HG03060 (cell line): ENCODE results near the gene OCA2.
"Not testable (repeated sequence)": the region's sequence is repeated elsewhere in the genome, so short reads cannot be mapped to it uniquely, and the experiment has no call there.

ENCODE experiments used
- ATAC-seq: cut with Tn5 transposase; IDR thresholded peaks from one replicate; pipeline ENCODE4 v1.9.1; 2021; ENCODE audit warnings: low read depth, moderate number of reproducible peaks; ENCODE audit not compliant: unreplicated experiment

Gene OCA2

DNA sequence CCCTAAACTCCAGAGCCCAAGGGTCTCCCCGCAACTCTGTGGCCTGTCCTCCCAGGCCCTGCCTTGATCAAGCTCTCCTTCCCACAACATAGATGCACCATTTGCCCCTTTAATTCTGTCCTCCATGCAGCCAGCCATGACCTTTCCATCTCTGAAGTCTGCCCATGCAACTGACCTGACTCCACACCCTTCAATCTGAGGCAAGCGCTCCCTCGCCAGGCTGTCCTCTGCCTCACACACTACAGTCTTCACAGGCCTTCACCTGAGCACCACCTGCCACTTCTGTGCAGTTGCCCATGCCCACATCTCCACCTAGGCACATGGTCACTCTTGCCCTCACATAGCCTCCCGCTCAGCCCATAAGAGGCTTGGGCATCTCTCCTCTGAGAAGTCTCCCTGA, 244.0 kb downstream of the OCA2 start:
- no peak for ATAC-seq

DNA sequence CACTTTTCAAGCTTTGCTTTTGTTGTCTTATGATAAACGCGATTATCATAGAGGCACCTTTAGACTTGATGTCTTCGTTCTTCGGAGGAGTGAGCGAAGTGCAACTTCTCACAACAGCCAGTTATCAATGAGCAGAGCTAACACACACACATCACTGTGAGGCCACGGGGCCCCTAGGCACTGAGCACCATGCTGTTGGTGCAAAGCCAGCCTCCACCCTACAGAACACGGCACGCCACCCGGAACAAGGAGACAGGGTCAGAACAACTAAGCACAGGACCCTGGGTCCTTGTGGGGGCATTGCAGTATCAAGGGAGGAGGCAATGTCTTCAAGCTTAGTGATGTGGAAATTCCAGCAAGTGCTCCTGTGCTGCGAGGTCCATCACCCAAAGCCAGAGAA, 244.5 kb downstream of the OCA2 start:
- no peak for ATAC-seq

DNA sequence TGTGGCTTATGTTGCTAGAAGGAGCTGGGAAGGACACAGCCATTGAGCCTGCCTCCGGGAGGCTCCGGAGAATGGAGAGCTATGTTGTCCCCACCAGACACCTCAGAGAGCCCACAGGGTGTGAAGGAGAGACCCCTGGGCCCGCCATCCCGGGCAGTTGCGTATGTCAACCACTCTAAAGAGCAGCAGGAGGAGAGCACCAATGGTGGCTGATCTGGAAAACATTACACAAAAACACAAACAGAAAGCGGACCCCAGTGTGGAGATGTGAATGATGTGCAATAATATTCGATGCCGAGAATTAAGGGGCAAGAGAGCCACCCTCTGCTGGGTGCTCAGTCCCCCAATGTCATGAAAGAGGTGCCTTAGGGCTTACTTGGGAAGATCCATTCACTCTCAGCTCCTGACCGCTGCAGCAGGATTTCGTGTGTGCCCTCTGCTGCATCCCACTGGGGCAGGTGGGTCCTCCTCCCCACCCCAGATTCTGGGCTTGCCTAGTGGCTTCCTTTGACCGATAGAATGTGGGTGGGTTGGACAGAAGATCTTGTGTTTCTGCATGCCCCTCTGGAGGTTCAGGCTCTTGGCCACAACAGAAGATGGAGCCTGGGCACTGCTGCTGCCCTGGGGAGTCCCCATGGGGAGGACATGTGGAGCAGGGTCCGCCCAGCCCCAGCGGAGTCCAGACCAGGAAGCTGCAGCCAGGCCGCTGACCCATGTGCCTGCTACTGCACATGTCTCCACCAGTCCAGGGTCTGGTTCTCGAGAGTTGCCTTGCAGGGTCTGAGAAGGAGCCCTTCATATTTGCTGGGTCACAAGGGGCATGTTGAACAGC, 245.3 kb downstream of the OCA2 start:
- ATAC-seq, result no peak

DNA sequence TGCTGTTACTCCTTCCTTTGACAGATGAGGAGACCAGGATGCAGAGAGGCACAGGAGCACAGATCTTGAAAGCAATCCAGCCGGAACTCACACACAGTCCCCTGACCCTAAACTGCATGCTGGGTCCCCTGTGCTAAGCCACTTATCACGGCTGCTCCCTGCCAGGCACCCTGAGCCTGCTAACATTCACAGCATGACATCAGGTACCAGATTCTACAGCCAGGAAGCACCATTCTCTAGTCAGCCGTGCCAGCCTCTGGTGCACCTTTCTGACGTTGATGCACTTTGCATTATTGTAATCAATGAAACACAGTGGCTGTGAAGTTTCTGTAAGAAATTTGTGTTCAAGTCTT, 247.3 kb downstream of the OCA2 start:
- no peak for ATAC-seq

DNA sequence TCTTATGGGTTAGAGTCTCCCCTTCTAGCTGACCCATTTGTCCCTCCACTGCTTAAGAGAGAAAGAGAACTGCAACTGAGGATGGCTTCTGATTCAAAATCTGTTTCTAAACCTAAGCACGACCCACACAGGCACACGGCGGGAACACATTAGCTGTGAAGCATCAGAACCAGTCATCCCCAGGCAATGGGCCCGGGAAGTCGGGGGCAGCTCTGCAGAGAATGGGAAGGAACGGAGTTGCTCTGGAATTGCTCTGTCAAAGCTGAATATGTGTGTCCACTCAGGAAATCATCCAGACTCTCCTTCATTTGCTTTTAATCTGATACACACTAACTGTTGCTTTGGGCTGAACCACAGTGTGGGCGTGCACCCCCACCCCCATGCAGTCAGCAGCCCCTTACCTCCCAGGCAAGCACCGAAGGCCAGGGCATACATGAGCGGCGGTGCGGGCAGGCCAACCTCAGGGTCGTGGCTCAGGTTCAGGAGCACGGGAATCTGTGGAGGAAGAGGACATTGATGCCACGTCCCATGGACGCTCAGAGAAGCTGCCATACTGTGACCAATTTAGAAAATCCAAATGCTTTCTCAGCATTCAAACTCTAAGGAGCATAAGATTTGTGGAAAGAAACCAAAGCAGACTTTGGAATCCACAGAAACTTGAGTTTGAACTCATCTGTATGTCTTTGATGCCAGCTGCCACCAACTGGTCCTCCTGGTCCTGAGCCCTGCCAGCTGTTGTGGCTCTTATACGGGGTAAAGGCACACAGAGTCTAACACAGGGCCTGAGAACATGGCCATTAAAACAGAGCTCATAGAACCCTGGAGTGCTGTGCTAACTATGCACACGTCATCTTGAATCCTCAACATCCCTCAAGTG, 247.9 kb downstream of the OCA2 start:
- no peak for ATAC-seq

DNA sequence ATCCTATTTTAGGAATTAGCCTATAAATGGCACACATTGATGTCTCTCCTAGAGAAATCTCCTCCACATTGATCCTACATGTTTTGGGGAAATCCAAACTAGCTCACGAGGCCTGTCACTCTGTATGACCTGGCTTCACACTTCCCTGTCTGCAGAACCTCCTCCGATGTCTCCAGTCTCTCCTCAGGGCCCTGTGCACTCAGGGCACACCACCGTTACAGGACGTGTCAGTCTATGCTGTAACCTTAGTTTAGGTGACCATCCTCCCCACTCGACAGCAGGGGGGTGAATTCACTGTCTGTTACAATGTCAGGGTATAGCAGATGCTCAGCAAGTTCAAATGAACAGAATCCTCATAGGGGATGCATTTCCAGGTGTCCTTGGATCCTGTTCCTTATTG, 249.1 kb downstream of the OCA2 start:
- no peak for ATAC-seq

DNA sequence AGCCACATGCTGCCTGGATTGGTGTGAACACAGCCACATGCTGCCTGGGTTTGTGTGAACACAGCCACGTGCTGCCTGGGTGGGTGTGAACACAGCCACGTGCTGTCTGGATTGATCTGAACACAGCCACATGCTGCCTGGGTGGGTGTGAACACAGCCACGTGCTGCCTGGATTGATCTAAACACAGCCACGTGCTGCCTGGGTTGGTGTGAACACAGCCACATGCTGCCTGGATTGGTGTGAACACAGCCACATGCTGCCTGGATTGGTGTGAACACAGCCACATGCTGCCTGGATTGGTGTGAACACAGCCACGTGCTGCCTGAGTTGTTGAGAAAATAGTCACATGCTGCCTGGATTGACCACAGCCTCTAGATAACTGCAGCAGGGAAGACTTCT, 250.2 kb downstream of the OCA2 start:
- not testable (repeated sequence) for ATAC-seq

DNA sequence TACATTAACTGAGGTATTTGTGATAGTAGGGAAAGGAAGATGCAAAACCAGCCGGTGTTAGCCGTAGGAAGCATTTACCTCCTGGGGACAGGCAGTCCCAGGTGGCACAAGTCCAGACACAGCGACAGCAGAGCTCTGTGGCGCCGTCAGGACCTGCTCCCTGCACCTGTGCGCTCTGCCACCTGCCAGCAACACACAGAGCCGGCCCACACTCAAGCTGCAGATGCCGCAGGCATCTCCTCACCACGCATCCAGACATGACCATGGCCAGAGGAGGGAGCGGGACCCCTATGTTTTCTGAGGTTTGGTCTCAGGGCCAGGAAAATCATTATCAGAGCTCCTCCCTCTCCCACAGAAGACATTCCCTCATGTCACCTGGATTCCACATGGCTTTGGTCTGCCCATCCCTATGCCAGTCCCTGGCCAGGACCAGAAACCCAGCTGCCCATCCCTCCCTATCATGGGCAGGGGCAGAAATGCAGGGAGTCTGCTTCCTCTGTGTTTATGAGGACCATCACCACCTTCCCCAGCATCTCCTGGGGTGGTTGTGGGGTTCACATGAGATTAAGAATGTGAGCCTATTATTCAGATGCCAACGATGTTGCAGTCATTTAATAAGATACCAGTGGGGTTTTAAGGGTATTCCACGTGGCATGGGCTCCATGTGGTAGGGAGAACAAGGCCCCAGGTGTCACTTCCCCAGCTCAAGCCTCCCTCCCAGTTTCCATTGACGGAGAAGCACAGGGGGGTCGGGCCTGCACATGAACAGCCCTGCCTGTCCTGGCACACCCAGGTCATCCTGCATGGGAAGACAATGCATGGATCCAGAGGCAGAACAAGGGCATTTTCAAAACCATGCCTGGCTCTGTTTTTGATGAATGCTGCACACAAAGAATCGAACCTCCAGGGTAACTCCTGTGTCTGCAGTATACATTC, 251.1 kb downstream of the OCA2 start:
- no peak for ATAC-seq

DNA sequence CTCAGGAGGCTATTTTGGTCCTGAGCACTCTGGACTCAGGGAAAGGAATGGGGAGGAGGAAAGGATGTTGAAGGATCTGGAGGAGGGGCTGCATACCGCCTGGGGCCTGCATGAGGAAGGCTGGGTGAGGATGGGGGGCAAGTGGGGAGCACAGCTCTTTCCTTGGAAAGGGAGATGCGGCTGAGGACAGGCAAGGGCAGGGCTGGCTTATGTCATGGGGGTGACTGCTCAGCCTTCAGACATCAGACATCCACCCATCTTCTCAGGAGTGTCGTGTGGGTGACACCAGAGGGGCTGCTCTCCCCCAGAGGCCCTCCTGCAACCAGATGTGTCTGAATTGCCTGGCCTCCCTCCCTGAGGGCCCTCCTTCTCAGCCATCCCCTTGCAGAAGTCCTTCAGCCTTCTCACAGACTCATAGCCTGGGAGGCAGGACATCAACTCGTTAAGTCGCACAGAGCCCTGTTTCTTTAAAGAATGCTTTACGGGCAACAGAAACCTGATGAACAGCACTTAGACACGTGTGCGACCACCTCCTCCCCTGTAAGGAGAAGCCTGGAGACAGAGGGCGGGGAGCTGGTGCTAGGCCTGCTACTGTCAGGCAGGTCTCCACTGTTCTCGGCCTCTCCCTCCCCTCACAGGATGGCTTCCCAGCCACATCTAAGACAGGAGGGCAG, 252.3 kb downstream of the OCA2 start:
- ATAC-seq, result no peak

DNA sequence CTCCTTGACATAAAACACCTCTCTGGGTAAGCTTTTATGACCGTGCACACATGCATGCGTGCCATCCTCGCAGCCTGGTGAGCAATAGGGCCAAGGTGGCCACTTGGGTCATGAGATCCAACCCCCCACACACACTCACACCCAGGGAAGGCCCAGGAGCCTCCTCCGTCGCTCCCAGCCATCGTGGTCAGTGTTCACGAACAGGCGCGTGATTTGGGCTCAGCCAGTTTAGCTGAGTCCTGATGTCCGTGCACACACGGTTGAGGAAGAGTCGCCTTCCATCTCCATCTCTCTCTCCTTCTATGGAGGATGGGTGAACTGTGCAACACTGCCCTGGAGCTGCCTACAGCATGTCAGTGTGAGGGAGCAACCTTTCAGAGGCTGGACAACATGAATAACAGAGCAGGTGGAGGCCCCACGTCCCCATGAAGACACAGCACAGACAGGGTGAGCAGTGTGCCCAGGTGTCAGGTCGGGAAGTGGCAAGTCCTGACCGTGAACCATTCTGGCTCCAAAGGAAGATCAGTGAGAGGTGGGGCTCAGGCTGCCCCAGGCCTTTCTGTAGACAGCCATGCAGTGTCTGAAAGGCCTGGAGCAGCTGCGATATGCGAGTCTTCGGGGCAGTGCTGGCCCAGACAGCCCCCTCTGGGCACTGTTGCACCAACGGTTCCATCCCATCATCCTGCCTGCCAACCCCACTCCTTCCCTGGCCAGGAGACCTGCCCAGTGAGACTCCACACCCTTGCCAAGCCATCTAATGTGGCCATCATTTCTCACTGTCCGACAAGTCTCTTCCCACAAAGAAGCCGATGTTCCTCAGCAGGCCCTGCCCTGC, 253.4 kb downstream of the OCA2 start:
- no peak for ATAC-seq

DNA sequence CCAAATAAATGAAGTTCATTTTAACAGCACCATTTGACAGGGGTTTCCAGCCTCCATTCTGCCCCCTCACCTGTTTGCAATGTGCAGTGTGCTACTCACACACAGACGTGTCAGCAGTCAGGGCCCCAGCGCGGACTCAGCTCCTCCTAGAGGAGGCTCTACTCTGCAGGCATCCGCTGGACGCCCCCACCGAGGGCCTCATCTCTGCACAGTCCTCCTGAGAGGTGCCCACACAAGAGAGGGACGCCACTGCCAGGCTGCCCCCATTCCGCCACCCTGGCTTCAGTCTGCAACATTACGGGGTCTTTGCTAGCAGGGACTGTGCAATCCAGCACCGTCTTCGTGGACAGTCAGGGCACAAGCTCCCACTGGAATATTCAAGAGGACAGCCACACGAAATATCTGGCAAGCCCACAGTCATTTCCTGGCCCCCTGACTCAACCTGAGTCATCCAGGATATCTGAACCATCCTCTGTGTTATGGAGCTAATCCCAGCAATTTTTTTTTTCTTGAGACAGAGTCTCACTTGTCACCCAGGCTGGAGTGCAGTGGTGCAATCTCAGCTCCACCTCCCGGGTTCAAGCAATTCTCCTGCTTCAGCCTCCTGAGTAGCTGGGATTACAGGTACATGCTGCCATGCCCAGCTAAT, 255.0 kb downstream of the OCA2 start:
- no peak for ATAC-seq

DNA sequence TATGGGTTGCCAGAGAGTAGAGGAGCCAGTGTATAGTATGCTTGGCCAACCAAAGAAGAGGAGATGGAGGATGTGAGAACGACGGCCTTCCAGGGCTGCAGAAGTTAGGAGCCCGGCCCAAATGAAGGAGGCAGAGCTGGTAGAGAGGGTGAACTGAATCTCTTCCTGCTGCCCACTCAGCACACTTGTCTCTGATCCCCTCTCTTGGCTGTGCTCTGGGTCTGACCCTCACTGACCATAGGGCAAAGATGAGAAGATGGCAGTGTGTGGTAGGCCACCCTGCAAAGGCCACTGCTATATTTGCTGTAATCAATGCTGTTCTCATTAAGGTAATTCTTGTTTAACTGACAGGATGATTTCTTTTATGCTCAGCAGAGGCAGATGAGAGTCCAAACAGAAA, 256.0 kb downstream of the OCA2 start:
- no peak for ATAC-seq

DNA sequence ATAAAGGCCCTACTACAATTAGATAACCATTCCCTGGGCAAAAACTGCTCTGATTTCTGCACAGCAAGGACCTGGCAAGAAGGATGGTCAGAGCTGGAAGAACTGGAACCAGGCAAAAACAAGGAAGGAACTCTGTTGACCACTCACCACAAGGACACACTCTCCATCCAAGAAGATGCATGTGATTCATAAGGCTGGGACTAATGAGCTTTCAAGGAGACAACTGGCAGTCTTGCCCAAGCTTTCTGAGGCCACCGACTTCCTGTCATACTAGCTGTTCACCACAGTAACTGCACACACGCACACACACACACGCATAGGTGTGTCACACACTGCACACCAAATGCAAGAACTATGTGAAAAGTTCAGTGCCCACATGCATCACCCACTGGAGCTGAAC, 256.6 kb downstream of the OCA2 start:
- no peak for ATAC-seq

DNA sequence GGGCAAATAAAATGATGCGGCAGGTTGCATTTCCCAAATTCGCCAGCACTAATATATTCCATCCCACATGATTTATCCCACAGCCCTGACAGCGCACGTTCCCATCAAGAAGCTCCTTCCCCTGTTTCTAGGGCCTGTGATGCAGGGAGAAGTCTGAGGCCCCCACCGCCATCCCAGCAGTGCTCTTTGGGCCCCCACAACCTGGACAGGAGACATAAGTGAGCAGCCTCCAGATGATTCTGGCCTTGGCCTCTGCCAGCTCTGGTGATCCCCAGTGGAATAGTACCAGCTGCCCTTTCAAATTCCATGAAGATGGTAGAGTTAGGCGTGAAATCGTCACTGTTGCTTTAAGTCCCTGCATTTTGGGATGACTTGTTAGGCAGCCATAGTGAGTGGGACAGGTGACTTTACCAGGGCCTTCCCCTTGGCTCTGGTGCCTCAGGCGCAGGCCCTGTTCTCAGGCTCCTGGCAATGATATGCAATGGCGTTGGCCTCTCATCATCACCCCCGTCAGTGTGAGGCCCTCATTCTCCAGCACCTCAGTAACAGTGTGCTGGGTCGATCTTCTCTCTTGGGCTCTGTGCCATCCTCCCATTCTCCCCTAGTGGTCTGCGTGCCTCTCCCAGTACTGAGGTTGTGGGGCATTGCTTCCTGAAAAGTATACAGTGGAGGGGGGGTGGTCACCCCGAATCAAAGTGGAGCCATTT, 263.7 kb downstream of the OCA2 start:
- ATAC-seq, result no peak

DNA sequence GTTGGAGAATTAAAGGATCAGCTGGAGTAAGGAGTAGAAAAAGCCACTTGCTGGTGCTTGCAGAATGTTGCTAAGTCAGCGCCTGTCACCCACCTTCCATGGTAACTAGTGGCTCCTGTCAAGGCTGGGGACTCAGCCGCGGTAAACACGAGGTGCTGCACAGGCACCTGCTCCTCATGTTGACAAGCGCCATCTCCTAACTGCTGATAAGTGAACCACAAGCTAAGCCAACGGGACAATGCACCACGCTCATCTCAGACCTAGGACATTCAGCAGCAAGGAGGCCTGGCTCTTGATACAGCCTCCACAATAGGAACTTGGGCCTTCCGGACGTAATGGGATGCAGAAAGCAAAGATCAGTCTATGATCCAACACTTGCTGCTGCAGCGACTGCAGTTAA, 264.4 kb downstream of the OCA2 start:
- no peak for ATAC-seq

DNA sequence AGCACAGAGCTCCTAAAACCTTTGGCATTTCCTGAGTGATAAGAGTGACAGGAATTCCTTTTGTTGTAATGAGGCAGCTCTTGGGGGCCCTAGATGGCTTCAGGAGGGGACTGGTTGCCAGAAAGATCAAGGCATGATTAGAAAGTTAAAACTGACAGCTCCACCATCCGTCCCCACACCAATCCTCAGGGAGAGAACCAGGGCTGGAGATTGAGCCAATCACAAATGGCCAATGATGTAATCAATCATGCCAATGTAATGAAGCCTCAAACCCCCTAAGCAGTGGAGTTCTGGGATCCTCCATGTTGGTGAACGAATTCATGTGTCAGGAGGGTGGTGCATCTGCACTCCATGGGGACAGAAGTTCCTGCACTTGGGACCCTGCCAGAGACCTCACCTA, 265.1 kb downstream of the OCA2 start:
- ATAC-seq, result no peak

DNA sequence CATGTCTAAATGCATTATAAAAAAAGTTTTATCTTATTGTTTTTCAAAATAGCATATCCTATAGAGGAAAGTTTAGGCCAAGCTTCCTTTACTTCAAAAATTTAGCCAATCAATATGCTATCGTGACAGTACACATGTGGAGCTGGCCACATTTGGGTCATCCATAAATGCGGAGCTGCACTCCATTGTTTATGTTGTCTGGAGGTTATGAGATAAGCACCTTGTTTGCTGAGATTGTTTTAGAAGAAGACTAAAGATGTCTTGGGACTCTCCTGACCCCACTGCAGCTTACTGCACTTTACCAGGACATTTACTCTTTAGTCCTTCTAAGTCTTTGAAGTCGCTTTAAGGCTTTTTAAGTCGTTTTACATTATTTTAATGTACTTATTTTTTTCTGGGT, 265.9 kb downstream of the OCA2 start:
- ATAC-seq, result no peak

DNA sequence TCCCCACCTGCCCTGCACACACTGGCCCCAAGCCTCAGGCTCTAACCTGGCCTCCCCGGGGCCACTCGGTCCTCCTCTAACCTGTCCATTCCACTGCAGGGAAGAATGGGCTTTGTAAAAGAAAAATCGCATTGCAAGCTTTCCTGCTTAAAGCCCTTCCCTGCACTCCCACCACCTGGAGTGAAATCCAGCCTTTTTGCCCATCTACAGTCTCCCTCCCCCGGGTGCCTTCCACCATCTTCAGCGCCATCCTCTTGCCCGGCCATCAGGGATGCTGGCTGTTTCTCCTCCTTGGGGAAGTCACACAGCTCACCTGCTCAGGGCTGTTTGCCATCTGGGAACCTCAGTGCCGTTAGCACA, 266.9 kb downstream of the OCA2 start:
- no peak for ATAC-seq
